GM12878 (cell line): ENCODE results near the gene PTGR3. TPM values are rescaled to one million over a fixed set of nuclear protein-coding genes. Genes with fewer than 3 reads are reported as not detected.

Source experiments
- ATAC-seq: fragments of 200-7000 bp; cut with Tn5 transposase; 3 replicates; pipeline ENCODE4 v1.9.1; 2020; ENCODE audit warnings: mild to moderate bottlenecking, moderate library complexity
- BruUV-seq: library from RNA; stranded (reverse); fragments of 400-500 nt; replicated peaks from 2 replicates; lab custom pipeline; 2021; lab: Mats Ljungman, UMichigan
- CTCF ChIA-PET: fragments of 300-600 bp; sonication (Branson Sonifier 250); formaldehyde crosslinking; extraction: SDS; loops from one replicate; lab custom pipeline; 2021; ENCODE audit warnings: inconsistent platforms; lab: Yijun Ruan, JAX
- POLR2A ChIA-PET: fragments of 350-600 bp; formaldehyde crosslinking; extraction: SDS; loops from one replicate; lab custom pipeline; 2021; ENCODE audit warnings: inconsistent platforms; lab: Charles Lee
- RAD21 ChIA-PET: fragments of 300-600 bp; sonication (Branson Sonifier 250); formaldehyde crosslinking; loops from one replicate; lab custom pipeline; 2023; ENCODE audit warnings: antibody characterized with exemption; ENCODE audit not compliant: unreplicated experiment; lab: Charles Lee
- SMC1A ChIA-PET: fragments of 300-600 bp; sonication (Branson Sonifier 250); formaldehyde crosslinking; loops from one replicate; lab custom pipeline; 2023; ENCODE audit not compliant: unreplicated experiment, uncharacterized antibody; lab: Charles Lee
- DNase-seq: peaks from one replicate; pipeline ENCODE4 v3.0.0-alpha.2; 2011; ENCODE audit warnings: low read depth, low spot score
- FAIRE-seq: peaks from 3 replicates; lab custom pipeline; 2011; peaks lifted over from hg19 to GRCh38; lab: Jason Lieb, UNC
- H2AFZ ChIP-seq: 2 replicates; pipeline ENCODE4 v1.6.0; 2011; ENCODE audit warnings: low read depth, low read length, control low read depth; ENCODE audit not compliant: control insufficient read depth
- H3K27ac ChIP-seq: 2 replicates; pipeline ENCODE4 v1.5.1; 2011; ENCODE audit warnings: control low read depth; ENCODE audit not compliant: control insufficient read depth, insufficient read depth
- H3K27me3 ChIP-seq, 2 experiments: replicated peaks in 1 of 2; 2 replicates each; pipeline versions ENCODE4 v1.6.0 to v1.6.1; 2011; ENCODE audit warnings: low read length in 1 of 2; ENCODE audit not compliant: control insufficient read depth in 2 of 2, insufficient read depth in 2 of 2
- H3K36me3 ChIP-seq, 2 experiments: 2 replicates each; pipeline ENCODE4 v1.5.1; 2011; ENCODE audit warnings: low read length in 1 of 2; ENCODE audit not compliant: control insufficient read depth in 2 of 2, insufficient read depth in 2 of 2
- H3K4me1 ChIP-seq: 2 replicates; pipeline ENCODE4 v1.6.1; 2011; ENCODE audit warnings: mild to moderate bottlenecking, low read length, moderate library complexity, mixed read lengths; ENCODE audit not compliant: control insufficient read depth, insufficient read depth
- H3K4me2 ChIP-seq: 2 replicates; pipeline ENCODE4 v1.6.0; 2011; ENCODE audit warnings: control low read depth; ENCODE audit not compliant: control insufficient read depth, insufficient read depth
- H3K4me3 ChIP-seq: fragments of 200-600 bp; sonication (generic); 2 replicates; pipeline ENCODE4 v1.5.1; 2016
- H3K79me2 ChIP-seq: 2 replicates; pipeline ENCODE4 v1.6.0; 2011; ENCODE audit warnings: low read length; ENCODE audit not compliant: control insufficient read depth, insufficient read depth
- H3K9ac ChIP-seq: 2 replicates; pipeline ENCODE4 v1.8.0; 2011; ENCODE audit warnings: low read length, control low read depth, mixed read lengths; ENCODE audit not compliant: control insufficient read depth, insufficient read depth
- H3K9me3 ChIP-seq: replicated peaks from 3 replicates; pipeline ENCODE4 v1.5.1; 2011; ENCODE audit warnings: mild to moderate bottlenecking, low read length; ENCODE audit not compliant: control insufficient read depth, insufficient read depth
- H4K20me1 ChIP-seq: 2 replicates; pipeline ENCODE4 v1.6.0; 2011; ENCODE audit not compliant: control insufficient read depth, insufficient read depth
- BMI1 ChIP-seq: fragments of 450-650 bp; IDR thresholded peaks from 2 replicates; pipeline ENCODE4 v1.6.1; 2016; ENCODE audit warnings: mild to moderate bottlenecking, moderate library complexity, borderline replicate concordance
- CHD2 ChIP-seq: IDR thresholded peaks from 2 replicates; pipeline ENCODE4 v1.6.1; 2011; ENCODE audit warnings: low read depth, low read length, improper control_type of control experiment, borderline replicate concordance
- EP300 ChIP-seq, 2 experiments: fragments of 150-350 bp in 1 of 2; IDR thresholded peaks; 2 replicates each; pipeline ENCODE4 v1.6.1; 2011 to 2012; ENCODE audit warnings: low read depth in 2 of 2, low read length in 2 of 2, borderline replicate concordance in 1 of 2, improper control_type of control experiment in 1 of 2, inconsistent platforms in 1 of 2; ENCODE audit not compliant: control insufficient read depth in 1 of 2
- RCOR1 ChIP-seq: conservative IDR thresholded peaks from 2 replicates; pipeline ENCODE4 v1.6.1; 2012; ENCODE audit warnings: low read depth, low read length, improper control_type of control experiment
- RUNX3 ChIP-seq: IDR thresholded peaks from 2 replicates; pipeline ENCODE4 v1.6.1; 2012; ENCODE audit warnings: low read length, inconsistent platforms
- SPI1 ChIP-seq: IDR thresholded peaks from 2 replicates; pipeline ENCODE4 v1.6.1; 2011; ENCODE audit warnings: low read depth, mild to moderate bottlenecking, low read length, moderate library complexity, borderline replicate concordance; ENCODE audit not compliant: insufficient read depth
- TCF3 ChIP-seq: IDR thresholded peaks from 2 replicates; pipeline ENCODE4 v1.6.1; 2012; ENCODE audit warnings: low read depth, mild to moderate bottlenecking, low read length, borderline replicate concordance; ENCODE audit not compliant: insufficient read depth
- WGBS: methylation state at CpG from one replicate; pipeline ENCODE4 v1.1.6; 2016; ENCODE audit warnings: low lambda C conversion rate; ENCODE audit not compliant: insufficient replicate concordance, insufficient coverage; ENCODE audit errors: missing lambda C conversion rate; 5-methylcytosine and 5-hydroxymethylcytosine counted together
- in situ Hi-C: fragments of 300-500 bp; cut with MboI; formaldehyde crosslinking; loops from 9 replicates; pipeline ENCODE4 v1.14.3; 2018; ENCODE audit warnings: mixed read lengths
- intact Hi-C: fragments of 100-400 bp; cut with micrococcal nuclease; formaldehyde crosslinking; loops from one replicate; pipeline ENCODE4 v1.14.2; 2022; ENCODE audit not compliant: unreplicated experiment
- polyA plus RNA-seq, 11 experiments: library from polyadenylated mRNA; depleted of rRNA in 4 of 11; unstranded in 6 of 11; stranded (reverse) in 5 of 11; fragments of >200 nt; fragmentation: Nextera tagmentation in 4 of 11; fragmentation: Illumina TruSeq in 1 of 11; extraction: Ambion mirVana in 4 of 11; extraction: Trizol in 1 of 11; gene quantifications; 1 replicate in 1 of 11; 2 replicates in 10 of 11; pipeline versions ENCODE4 v1.2.1 to v1.2.3, GENCODE V29; 2011 to 2016; ENCODE audit warnings: inconsistent platforms in 2 of 11, missing spikeins in 2 of 11, low read depth in 1 of 11
- total RNA-seq, 4 experiments: library from RNA; depleted of rRNA in 3 of 4; stranded (reverse); fragments of >200 nt in 3 of 4; fragmentation: Illumina TruSeq in 1 of 4; extraction: Trizol in 1 of 4; gene quantifications; 2 replicates each; pipeline versions ENCODE4 v1.2.1 to v1.2.3, GENCODE V29; 2013 to 2021
- TF ChIP-seq, protein P1 (sequence below): IDR thresholded peaks from 2 replicates; pipeline ENCODE4 v1.6.1; 2012; ENCODE audit warnings: low read depth, low read length, improper control_type of control experiment
- TF ChIP-seq, protein P2 (sequence below): IDR thresholded peaks from 2 replicates; pipeline ENCODE4 v1.6.1; 2012; ENCODE audit warnings: low read depth, low read length, improper control_type of control experiment
- TF ChIP-seq, protein P3 (sequence below): IDR thresholded peaks from 2 replicates; pipeline ENCODE4 v1.6.1; 2012; ENCODE audit warnings: low read length, inconsistent platforms
- TF ChIP-seq, protein P4 (sequence below): fragments of 450-650 bp; formaldehyde crosslinking; IDR thresholded peaks from 2 replicates; pipeline ENCODE4 v1.4.0; 2020; ENCODE audit warnings: mild to moderate bottlenecking, moderate library complexity

Gene PTGR3
- total and polyA plus RNA-seq, 10 of the 15 experiments (the other 5 are each of a cell fraction or from before 2014, with no cell fraction given), result 6.2 to 69.8 (median 21.9) TPM

DNA sequence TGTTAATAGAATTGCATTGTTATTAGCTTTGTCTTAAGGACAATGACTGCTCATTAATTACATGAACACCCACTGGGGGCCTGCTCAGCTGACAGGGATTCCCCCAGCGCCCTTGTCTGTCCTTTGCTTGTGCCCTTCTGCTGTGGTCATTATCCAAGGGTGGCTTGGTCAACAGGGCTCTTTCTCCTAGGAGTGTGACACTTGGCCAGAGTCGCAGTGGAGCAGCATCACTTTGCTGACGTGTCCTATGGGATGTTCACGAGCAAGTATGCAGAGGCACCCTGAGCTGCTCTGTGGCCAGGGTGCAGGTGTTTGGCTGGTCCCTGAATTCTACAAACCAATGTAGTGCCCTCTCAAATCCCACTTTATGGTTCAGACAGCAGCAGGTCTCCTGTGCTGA is 46.0 kb downstream of the PTGR3 start:
- DNase-seq, result no peak
- 46% methylated on average over 4 of the region's 4 CpGs for WGBS
- no peaks in the 10 kb centered on the region for H3K79me2 ChIP-seq
- no peaks in the 10 kb centered on the region for H3K36me3 ChIP-seq
- TF ChIP-seq, protein P1, sequence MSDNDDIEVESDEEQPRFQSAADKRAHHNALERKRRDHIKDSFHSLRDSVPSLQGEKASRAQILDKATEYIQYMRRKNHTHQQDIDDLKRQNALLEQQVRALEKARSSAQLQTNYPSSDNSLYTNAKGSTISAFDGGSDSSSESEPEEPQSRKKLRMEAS, result no peak
- TF ChIP-seq TCF3, result no peak
- TF ChIP-seq, protein P2, sequence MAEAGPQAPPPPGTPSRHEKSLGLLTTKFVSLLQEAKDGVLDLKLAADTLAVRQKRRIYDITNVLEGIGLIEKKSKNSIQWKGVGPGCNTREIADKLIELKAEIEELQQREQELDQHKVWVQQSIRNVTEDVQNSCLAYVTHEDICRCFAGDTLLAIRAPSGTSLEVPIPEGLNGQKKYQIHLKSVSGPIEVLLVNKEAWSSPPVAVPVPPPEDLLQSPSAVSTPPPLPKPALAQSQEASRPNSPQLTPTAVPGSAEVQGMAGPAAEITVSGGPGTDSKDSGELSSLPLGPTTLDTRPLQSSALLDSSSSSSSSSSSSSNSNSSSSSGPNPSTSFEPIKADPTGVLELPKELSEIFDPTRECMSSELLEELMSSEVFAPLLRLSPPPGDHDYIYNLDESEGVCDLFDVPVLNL, result no peak
- TF ChIP-seq, protein P3, sequence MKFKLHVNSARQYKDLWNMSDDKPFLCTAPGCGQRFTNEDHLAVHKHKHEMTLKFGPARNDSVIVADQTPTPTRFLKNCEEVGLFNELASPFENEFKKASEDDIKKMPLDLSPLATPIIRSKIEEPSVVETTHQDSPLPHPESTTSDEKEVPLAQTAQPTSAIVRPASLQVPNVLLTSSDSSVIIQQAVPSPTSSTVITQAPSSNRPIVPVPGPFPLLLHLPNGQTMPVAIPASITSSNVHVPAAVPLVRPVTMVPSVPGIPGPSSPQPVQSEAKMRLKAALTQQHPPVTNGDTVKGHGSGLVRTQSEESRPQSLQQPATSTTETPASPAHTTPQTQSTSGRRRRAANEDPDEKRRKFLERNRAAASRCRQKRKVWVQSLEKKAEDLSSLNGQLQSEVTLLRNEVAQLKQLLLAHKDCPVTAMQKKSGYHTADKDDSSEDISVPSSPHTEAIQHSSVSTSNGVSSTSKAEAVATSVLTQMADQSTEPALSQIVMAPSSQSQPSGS, result no peak
- no peak for TF ChIP-seq BMI1
- TF ChIP-seq SPI1, result no peak
- no peak for TF ChIP-seq RCOR1
- TF ChIP-seq, protein P4, sequence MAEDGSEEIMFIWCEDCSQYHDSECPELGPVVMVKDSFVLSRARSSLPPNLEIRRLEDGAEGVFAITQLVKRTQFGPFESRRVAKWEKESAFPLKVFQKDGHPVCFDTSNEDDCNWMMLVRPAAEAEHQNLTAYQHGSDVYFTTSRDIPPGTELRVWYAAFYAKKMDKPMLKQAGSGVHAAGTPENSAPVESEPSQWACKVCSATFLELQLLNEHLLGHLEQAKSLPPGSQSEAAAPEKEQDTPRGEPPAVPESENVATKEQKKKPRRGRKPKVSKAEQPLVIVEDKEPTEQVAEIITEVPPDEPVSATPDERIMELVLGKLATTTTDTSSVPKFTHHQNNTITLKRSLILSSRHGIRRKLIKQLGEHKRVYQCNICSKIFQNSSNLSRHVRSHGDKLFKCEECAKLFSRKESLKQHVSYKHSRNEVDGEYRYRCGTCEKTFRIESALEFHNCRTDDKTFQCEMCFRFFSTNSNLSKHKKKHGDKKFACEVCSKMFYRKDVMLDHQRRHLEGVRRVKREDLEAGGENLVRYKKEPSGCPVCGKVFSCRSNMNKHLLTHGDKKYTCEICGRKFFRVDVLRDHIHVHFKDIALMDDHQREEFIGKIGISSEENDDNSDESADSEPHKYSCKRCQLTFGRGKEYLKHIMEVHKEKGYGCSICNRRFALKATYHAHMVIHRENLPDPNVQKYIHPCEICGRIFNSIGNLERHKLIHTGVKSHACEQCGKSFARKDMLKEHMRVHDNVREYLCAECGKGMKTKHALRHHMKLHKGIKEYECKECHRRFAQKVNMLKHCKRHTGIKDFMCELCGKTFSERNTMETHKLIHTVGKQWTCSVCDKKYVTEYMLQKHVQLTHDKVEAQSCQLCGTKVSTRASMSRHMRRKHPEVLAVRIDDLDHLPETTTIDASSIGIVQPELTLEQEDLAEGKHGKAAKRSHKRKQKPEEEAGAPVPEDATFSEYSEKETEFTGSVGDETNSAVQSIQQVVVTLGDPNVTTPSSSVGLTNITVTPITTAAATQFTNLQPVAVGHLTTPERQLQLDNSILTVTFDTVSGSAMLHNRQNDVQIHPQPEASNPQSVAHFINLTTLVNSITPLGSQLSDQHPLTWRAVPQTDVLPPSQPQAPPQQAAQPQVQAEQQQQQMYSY (CRISPR knock-in tag), result no peak
- no peak for TF ChIP-seq EP300 (IDR thresholded peaks at IDR 0.05; ENCODE audit: borderline replicate concordance in 1 of 2, control insufficient read depth in 1 of 2, low read depth in 2 of 2, low read length in 2 of 2)
- no peak for TF ChIP-seq CHD2
- TF ChIP-seq RUNX3, result no peak
- TF ChIP-seq, all 136 proteins: peak for 0
- Histone ChIP-seq H3K27me3 (no peaks in the 10 kb centered on the region; a peak in 2 of 4 replicates), H4K20me1 (no peaks in the 10 kb centered on the region), H3K4me3 (no peak overlapping the region), H3K27ac (no peak overlapping the region), H3K4me2 (no peak overlapping the region), H3K9ac (no peak overlapping the region), H3K4me1 (no peaks in the 10 kb centered on the region), H2AFZ (no peak overlapping the region), H3K9me3 (no peaks in the 10 kb centered on the region)
- no TSS peak for BruUV-seq
- FAIRE-seq (no peak), ATAC-seq (no peak)
- CTCF ChIA-PET, result no interaction called here
- SMC1A ChIA-PET, result no interaction called here
- in situ Hi-C loops, result no loop called here
- intact Hi-C loops, result no loop called here
- RAD21 ChIA-PET, result no interaction called here
- POLR2A ChIA-PET, result no interaction called here
